ENCODE measurements around the gene SPEF2.

DNA sequence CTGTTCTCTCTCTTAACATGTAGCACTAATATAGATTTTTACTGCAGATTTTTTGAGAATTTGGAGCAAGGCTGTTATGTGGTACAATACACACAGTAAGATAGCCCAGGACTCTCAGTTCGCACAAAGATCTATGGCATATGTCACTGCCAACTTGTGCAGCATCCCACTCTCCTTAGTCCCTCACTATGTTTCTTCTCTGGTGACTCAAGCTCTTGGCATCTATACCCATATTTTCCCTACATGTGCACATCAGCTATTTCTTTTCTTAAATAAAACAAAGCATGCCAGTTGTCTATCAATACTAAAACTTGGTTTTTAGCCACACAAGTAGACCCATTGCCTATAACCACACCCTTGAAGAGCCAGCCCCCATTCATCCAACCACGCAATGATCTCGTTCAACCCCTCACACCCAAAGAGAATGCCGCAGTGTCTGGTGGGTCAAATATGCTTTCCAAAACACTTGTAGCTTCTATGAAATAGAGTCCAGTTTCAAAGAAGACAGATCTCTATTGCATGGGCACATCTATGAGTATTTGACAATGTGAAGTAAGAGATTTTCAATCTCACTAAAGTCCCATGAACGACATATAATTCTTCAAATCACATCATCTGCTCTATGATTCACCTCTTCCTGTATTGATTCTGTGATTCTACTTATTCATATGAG lies 220.8 kb downstream of the SPEF2 start:
- TF ChIP-seq, protein P1, sequence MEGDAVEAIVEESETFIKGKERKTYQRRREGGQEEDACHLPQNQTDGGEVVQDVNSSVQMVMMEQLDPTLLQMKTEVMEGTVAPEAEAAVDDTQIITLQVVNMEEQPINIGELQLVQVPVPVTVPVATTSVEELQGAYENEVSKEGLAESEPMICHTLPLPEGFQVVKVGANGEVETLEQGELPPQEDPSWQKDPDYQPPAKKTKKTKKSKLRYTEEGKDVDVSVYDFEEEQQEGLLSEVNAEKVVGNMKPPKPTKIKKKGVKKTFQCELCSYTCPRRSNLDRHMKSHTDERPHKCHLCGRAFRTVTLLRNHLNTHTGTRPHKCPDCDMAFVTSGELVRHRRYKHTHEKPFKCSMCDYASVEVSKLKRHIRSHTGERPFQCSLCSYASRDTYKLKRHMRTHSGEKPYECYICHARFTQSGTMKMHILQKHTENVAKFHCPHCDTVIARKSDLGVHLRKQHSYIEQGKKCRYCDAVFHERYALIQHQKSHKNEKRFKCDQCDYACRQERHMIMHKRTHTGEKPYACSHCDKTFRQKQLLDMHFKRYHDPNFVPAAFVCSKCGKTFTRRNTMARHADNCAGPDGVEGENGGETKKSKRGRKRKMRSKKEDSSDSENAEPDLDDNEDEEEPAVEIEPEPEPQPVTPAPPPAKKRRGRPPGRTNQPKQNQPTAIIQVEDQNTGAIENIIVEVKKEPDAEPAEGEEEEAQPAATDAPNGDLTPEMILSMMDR (IDR thresholded peaks at IDR 0.05; ENCODE audit: insufficient read depth, low read length), result no peak
- TF ChIP-seq, protein P2, sequence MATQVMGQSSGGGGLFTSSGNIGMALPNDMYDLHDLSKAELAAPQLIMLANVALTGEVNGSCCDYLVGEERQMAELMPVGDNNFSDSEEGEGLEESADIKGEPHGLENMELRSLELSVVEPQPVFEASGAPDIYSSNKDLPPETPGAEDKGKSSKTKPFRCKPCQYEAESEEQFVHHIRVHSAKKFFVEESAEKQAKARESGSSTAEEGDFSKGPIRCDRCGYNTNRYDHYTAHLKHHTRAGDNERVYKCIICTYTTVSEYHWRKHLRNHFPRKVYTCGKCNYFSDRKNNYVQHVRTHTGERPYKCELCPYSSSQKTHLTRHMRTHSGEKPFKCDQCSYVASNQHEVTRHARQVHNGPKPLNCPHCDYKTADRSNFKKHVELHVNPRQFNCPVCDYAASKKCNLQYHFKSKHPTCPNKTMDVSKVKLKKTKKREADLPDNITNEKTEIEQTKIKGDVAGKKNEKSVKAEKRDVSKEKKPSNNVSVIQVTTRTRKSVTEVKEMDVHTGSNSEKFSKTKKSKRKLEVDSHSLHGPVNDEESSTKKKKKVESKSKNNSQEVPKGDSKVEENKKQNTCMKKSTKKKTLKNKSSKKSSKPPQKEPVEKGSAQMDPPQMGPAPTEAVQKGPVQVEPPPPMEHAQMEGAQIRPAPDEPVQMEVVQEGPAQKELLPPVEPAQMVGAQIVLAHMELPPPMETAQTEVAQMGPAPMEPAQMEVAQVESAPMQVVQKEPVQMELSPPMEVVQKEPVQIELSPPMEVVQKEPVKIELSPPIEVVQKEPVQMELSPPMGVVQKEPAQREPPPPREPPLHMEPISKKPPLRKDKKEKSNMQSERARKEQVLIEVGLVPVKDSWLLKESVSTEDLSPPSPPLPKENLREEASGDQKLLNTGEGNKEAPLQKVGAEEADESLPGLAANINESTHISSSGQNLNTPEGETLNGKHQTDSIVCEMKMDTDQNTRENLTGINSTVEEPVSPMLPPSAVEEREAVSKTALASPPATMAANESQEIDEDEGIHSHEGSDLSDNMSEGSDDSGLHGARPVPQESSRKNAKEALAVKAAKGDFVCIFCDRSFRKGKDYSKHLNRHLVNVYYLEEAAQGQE (IDR thresholded peaks at IDR 0.05; ENCODE audit: insufficient replicate concordance, low read depth), result no peak

All from HL-60 (cell line).